HEK293 (cell line): ENCODE measurements around the gene ACTR6.
A peak's percentile ranks its signal among the peaks of the same experiment; 100 is the strongest.

ENCODE experiments used
- GFI1B ChIP-seq: fragments of 450-650 bp; formaldehyde crosslinking; IDR thresholded peaks from 2 replicates; pipeline ENCODE4 v1.5.1; 2016; ENCODE audit warnings: missing biosample characterization, missing genetic modification characterization
- GLIS1 ChIP-seq: fragments of 450-650 bp; formaldehyde crosslinking; IDR thresholded peaks from 2 replicates; pipeline ENCODE4 v1.5.1; 2016; ENCODE audit warnings: missing biosample characterization, missing genetic modification characterization
- REPIN1 ChIP-seq: fragments of 450-650 bp; formaldehyde crosslinking; IDR thresholded peaks from 2 replicates; pipeline ENCODE4 v1.5.1; 2017; ENCODE audit warnings: missing biosample characterization, missing genetic modification characterization, low read depth
- ZBTB8A ChIP-seq: fragments of 450-650 bp; formaldehyde crosslinking; IDR thresholded peaks from 2 replicates; pipeline ENCODE4 v1.5.1; 2016; ENCODE audit warnings: missing biosample characterization, missing genetic modification characterization
- ZFHX2 ChIP-seq: fragments of 450-650 bp; formaldehyde crosslinking; conservative IDR thresholded peaks from 2 replicates; pipeline ENCODE4 v1.5.1; 2016; ENCODE audit warnings: missing biosample characterization, missing genetic modification characterization
- ZIC2 ChIP-seq: fragments of 450-650 bp; formaldehyde crosslinking; IDR thresholded peaks from 2 replicates; pipeline ENCODE4 v1.5.1; 2016; ENCODE audit warnings: missing biosample characterization, missing genetic modification characterization
- ZNF174 ChIP-seq: fragments of 450-650 bp; formaldehyde crosslinking; IDR thresholded peaks from 2 replicates; pipeline ENCODE4 v1.5.0; 2017; ENCODE audit warnings: missing biosample characterization, mild to moderate bottlenecking, missing genetic modification characterization
- ZNF324 ChIP-seq: fragments of 450-650 bp; formaldehyde crosslinking; IDR thresholded peaks from 2 replicates; pipeline ENCODE4 v1.5.1; 2016; ENCODE audit warnings: missing biosample characterization, missing genetic modification characterization
- ZNF335 ChIP-seq: fragments of 450-650 bp; formaldehyde crosslinking; conservative IDR thresholded peaks from 2 replicates; pipeline ENCODE4 v1.5.1; 2016; ENCODE audit warnings: missing biosample characterization, missing genetic modification characterization
- ZNF37A ChIP-seq: fragments of 450-650 bp; IDR thresholded peaks from 2 replicates; pipeline ENCODE4 v1.5.1; 2018; ENCODE audit warnings: missing biosample characterization, missing genetic modification characterization
- ZNF529 ChIP-seq: fragments of 450-650 bp; formaldehyde crosslinking; IDR thresholded peaks from 2 replicates; pipeline ENCODE4 v1.5.1; 2017; ENCODE audit warnings: missing genetic modification characterization, missing biosample characterization; ENCODE audit not compliant: insufficient replicate concordance
- ZNF544 ChIP-seq: fragments of 450-650 bp; formaldehyde crosslinking; IDR thresholded peaks from 2 replicates; pipeline ENCODE4 v1.5.0; 2017; ENCODE audit warnings: missing biosample characterization, missing genetic modification characterization
- ZNF654 ChIP-seq: fragments of 450-650 bp; formaldehyde crosslinking; IDR thresholded peaks from 2 replicates; pipeline ENCODE4 v1.5.1; 2016; ENCODE audit warnings: low read depth, missing biosample characterization, missing genetic modification characterization
- ZNF785 ChIP-seq: fragments of 450-650 bp; formaldehyde crosslinking; IDR thresholded peaks from 2 replicates; pipeline ENCODE4 v1.5.1; 2016; ENCODE audit warnings: missing biosample characterization, missing genetic modification characterization
- ZNF830 ChIP-seq: fragments of 450-650 bp; IDR thresholded peaks from 2 replicates; pipeline ENCODE4 v1.5.0; 2018; ENCODE audit warnings: missing biosample characterization, missing genetic modification characterization, low read depth, mild to moderate bottlenecking, moderate library complexity
- ZSCAN30 ChIP-seq: fragments of 450-650 bp; IDR thresholded peaks from 2 replicates; pipeline ENCODE4 v1.5.1; 2018; ENCODE audit warnings: missing biosample characterization, mild to moderate bottlenecking, missing genetic modification characterization, moderate library complexity
- TF ChIP-seq, protein P1 (sequence below): fragments of 450-650 bp; formaldehyde crosslinking; IDR thresholded peaks from 2 replicates; pipeline ENCODE4 v1.5.1; 2017; ENCODE audit warnings: missing biosample characterization, missing genetic modification characterization
- TF ChIP-seq, protein P2 (sequence below): fragments of 450-650 bp; formaldehyde crosslinking; IDR thresholded peaks from 2 replicates; pipeline ENCODE4 v1.5.1; 2017; ENCODE audit warnings: missing biosample characterization, mild to moderate bottlenecking, missing genetic modification characterization, moderate library complexity
- TF ChIP-seq, protein P3 (sequence below): IDR thresholded peaks from 2 replicates; pipeline ENCODE4 v1.6.1; 2011; ENCODE audit warnings: mild to moderate bottlenecking, low read depth, low read length, borderline replicate concordance
- TF ChIP-seq, protein P4 (sequence below): fragments of 450-650 bp; formaldehyde crosslinking; IDR thresholded peaks from 2 replicates; pipeline ENCODE4 v1.5.1; 2016; ENCODE audit warnings: missing biosample characterization, missing genetic modification characterization
- TF ChIP-seq, protein P5 (sequence below): fragments of 450-650 bp; formaldehyde crosslinking; IDR thresholded peaks from 2 replicates; pipeline ENCODE4 v1.5.1; 2016; ENCODE audit warnings: missing biosample characterization, missing genetic modification characterization
- TF ChIP-seq, protein P6 (sequence below): fragments of 450-650 bp; formaldehyde crosslinking; IDR thresholded peaks from 2 replicates; pipeline ENCODE4 v1.5.1; 2016; ENCODE audit warnings: missing biosample characterization, missing genetic modification characterization
- TF ChIP-seq, protein P7 (sequence below): fragments of 450-650 bp; formaldehyde crosslinking; IDR thresholded peaks from 2 replicates; pipeline ENCODE4 v1.5.1; 2017; ENCODE audit warnings: missing biosample characterization, missing genetic modification characterization
- TF ChIP-seq, protein P8 (sequence below): fragments of 450-650 bp; formaldehyde crosslinking; optimal IDR thresholded peaks from 2 replicates; pipeline ENCODE3; 2016; ENCODE audit warnings: missing biosample characterization, mild to moderate bottlenecking, missing genetic modification characterization
- TF ChIP-seq, protein P9 (sequence below): fragments of 450-650 bp; formaldehyde crosslinking; IDR thresholded peaks from 2 replicates; pipeline ENCODE4 v1.5.1; 2016; ENCODE audit warnings: missing biosample characterization, missing genetic modification characterization

ACTR6 gene

DNA sequence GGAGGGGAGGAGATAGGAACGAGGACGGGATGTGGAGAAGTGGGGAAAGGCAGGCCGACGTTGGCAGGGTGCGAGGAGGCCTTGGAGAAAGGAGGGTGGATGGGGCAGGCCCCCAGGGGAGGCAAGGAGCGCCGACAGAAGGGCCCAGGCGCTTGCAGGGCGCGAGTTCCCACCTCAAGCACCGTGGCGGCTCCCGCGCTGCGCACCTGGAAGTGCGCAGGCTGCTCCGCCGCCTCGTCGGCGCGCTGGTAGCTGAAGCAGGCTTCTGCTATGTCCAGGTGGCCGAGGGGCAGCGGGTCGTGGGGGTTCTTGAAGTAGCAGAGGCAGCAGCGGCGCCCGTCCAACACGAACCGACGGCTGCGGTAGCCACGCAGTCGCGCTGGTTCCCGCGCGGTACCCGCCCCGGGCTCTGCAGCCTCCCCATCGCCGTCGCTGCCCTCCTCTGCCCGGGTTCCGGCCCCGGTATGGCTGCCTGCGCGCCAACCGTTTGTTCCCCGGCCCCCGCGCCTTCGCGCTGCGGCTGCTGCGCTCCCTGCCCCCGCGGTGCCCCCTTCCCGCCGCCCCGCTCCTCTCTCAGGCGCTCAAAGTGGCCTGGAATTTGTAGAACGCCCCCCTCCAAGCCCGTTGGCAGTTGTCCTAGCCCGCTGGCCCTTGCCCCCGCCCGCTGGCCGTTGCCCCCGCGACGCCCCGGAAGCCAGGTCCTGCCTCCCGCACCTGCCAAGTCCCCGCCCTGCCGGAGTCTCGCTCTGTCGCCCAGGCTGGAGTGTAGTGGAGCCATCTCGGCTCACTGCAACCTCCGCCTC is 1.1 kb upstream of the ACTR6 start (continued):
- TF ChIP-seq, protein P1, sequence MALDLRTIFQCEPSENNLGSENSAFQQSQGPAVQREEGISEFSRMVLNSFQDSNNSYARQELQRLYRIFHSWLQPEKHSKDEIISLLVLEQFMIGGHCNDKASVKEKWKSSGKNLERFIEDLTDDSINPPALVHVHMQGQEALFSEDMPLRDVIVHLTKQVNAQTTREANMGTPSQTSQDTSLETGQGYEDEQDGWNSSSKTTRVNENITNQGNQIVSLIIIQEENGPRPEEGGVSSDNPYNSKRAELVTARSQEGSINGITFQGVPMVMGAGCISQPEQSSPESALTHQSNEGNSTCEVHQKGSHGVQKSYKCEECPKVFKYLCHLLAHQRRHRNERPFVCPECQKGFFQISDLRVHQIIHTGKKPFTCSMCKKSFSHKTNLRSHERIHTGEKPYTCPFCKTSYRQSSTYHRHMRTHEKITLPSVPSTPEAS (tag by site-specific recombination) = no peak
- TF ChIP-seq ZNF654 (tag by site-specific recombination) (no peak), ZNF324 (tag by site-specific recombination) (no peak), ZIC2 (tag by site-specific recombination) (no peak), ZNF37A (tag by site-specific recombination) (no peak), ZFHX2 (tag by site-specific recombination) (peak; percentile 65), ZNF529 (tag by site-specific recombination) (no peak), ZNF785 (tag by site-specific recombination) (no peak), ZNF544 (tag by site-specific recombination) (no peak), ZSCAN30 (tag by site-specific recombination) (0 out of 2 replicates have a peak, but pooled peaks have one; percentile 20), ZBTB8A (peak; percentile 88), GLIS1 (tag by site-specific recombination) (peak; percentile 81), ZNF830 (tag by site-specific recombination) (no peak), REPIN1 (tag by site-specific recombination) (no peak), ZNF335 (tag by site-specific recombination) (peak; percentile 0; the same call in 1 of the 2 replicates), ZNF174 (tag by site-specific recombination) (no peak), GFI1B (tag by site-specific recombination) (no peak)
- TF ChIP-seq, protein P2, sequence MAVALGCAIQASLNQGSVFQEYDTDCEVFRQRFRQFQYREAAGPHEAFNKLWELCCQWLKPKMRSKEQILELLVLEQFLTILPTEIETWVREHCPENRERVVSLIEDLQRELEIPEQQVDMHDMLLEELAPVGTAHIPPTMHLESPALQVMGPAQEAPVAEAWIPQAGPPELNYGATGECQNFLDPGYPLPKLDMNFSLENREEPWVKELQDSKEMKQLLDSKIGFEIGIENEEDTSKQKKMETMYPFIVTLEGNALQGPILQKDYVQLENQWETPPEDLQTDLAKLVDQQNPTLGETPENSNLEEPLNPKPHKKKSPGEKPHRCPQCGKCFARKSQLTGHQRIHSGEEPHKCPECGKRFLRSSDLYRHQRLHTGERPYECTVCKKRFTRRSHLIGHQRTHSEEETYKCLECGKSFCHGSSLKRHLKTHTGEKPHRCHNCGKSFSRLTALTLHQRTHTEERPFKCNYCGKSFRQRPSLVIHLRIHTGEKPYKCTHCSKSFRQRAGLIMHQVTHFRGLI (tag by site-specific recombination) = no peak
- TF ChIP-seq, protein P3, sequence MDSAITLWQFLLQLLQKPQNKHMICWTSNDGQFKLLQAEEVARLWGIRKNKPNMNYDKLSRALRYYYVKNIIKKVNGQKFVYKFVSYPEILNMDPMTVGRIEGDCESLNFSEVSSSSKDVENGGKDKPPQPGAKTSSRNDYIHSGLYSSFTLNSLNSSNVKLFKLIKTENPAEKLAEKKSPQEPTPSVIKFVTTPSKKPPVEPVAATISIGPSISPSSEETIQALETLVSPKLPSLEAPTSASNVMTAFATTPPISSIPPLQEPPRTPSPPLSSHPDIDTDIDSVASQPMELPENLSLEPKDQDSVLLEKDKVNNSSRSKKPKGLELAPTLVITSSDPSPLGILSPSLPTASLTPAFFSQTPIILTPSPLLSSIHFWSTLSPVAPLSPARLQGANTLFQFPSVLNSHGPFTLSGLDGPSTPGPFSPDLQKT = no peak
- TF ChIP-seq, protein P4, sequence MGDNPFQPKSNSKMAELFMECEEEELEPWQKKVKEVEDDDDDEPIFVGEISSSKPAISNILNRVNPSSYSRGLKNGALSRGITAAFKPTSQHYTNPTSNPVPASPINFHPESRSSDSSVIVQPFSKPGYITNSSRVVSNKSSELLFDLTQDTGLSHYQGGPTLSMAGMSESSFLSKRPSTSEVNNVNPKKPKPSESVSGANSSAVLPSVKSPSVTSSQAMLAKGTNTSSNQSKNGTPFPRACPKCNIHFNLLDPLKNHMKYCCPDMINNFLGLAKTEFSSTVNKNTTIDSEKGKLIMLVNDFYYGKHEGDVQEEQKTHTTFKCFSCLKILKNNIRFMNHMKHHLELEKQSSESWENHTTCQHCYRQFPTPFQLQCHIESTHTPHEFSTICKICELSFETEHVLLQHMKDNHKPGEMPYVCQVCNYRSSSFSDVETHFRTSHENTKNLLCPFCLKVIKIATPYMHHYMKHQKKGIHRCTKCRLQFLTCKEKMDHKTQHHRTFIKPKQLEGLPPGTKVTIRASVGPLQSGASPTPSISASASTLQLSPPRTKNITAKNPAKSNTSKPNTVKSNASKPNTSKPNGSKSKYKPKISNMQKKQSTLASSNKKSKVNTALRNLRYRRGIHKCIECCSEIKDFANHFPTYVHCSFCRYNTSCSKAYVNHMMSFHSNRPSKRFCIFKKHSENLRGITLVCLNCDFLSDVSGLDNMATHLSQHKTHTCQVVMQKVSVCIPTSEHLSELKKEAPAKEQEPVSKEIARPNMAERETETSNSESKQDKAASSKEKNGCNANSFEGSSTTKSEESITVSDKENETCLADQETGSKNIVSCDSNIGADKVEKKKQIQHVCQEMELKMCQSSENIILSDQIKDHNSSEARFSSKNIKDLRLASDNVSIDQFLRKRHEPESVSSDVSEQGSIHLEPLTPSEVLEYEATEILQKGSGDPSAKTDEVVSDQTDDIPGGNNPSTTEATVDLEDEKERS (tag by site-specific recombination) = no peak
- TF ChIP-seq, protein P5, sequence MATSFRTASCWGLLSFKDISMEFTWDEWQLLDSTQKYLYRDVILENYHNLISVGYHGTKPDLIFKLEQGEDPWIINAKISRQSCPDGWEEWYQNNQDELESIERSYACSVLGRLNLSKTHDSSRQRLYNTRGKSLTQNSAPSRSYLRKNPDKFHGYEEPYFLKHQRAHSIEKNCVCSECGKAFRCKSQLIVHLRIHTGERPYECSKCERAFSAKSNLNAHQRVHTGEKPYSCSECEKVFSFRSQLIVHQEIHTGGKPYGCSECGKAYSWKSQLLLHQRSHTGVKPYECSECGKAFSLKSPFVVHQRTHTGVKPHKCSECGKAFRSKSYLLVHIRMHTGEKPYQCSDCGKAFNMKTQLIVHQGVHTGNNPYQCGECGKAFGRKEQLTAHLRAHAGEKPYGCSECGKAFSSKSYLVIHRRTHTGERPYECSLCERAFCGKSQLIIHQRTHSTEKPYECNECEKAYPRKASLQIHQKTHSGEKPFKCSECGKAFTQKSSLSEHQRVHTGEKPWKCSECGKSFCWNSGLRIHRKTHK (tag by site-specific recombination) = no peak
- TF ChIP-seq, protein P6, sequence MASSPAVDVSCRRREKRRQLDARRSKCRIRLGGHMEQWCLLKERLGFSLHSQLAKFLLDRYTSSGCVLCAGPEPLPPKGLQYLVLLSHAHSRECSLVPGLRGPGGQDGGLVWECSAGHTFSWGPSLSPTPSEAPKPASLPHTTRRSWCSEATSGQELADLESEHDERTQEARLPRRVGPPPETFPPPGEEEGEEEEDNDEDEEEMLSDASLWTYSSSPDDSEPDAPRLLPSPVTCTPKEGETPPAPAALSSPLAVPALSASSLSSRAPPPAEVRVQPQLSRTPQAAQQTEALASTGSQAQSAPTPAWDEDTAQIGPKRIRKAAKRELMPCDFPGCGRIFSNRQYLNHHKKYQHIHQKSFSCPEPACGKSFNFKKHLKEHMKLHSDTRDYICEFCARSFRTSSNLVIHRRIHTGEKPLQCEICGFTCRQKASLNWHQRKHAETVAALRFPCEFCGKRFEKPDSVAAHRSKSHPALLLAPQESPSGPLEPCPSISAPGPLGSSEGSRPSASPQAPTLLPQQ (tag by site-specific recombination) = no peak; the same call in 1 of the 2 replicates
- TF ChIP-seq, protein P7, sequence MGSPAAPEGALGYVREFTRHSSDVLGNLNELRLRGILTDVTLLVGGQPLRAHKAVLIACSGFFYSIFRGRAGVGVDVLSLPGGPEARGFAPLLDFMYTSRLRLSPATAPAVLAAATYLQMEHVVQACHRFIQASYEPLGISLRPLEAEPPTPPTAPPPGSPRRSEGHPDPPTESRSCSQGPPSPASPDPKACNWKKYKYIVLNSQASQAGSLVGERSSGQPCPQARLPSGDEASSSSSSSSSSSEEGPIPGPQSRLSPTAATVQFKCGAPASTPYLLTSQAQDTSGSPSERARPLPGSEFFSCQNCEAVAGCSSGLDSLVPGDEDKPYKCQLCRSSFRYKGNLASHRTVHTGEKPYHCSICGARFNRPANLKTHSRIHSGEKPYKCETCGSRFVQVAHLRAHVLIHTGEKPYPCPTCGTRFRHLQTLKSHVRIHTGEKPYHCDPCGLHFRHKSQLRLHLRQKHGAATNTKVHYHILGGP = no peak
- TF ChIP-seq, protein P8, sequence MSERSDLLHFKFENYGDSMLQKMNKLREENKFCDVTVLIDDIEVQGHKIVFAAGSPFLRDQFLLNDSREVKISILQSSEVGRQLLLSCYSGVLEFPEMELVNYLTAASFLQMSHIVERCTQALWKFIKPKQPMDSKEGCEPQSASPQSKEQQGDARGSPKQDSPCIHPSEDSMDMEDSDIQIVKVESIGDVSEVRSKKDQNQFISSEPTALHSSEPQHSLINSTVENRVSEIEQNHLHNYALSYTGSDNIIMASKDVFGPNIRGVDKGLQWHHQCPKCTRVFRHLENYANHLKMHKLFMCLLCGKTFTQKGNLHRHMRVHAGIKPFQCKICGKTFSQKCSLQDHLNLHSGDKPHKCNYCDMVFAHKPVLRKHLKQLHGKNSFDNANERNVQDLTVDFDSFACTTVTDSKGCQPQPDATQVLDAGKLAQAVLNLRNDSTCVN (tag by site-specific recombination) = peak; percentile 79
- TF ChIP-seq, protein P9, sequence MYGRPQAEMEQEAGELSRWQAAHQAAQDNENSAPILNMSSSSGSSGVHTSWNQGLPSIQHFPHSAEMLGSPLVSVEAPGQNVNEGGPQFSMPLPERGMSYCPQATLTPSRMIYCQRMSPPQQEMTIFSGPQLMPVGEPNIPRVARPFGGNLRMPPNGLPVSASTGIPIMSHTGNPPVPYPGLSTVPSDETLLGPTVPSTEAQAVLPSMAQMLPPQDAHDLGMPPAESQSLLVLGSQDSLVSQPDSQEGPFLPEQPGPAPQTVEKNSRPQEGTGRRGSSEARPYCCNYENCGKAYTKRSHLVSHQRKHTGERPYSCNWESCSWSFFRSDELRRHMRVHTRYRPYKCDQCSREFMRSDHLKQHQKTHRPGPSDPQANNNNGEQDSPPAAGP = no peak
